ENCODE results near the gene CD81. TPM values are rescaled to one million over a fixed set of nuclear protein-coding genes. Genes with fewer than 3 reads are reported as not detected.

The CD81 gene
- total RNA-seq, 3 donors from 2014 or later (not counting 1 experiment from before 2014, with no cell fraction given), result 263 to 292 (median 263) TPM

DNA sequence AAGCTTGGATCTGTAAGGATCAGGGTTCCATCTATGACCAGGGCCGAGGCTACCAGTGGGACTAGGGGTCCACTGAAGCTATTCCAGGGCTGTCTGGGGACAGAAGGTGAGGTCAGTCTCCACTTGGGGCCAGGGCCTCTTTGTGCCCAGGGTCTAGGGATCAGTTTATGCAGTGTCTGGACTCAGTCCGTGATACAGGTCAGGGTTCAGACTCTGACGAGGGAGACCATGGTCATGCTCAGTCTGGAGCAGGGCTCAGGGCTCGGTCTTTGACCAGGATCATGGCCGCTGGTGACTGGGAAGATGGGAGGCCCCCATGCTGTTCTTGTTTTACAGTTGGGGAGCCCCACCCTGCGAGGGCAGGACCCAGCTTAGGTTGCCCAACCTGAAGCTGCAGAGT is 35.2 kb downstream of the CD81 start:
- Histone ChIP-seq H3K27me3 (ENCODE audit: control insufficient read depth, insufficient read depth, low read length) (no peaks in the 10 kb centered on the region), H3K36me3 (ENCODE audit: control insufficient read depth, insufficient read depth, low read length) (no peaks in the 10 kb centered on the region), H3K4me3 (ENCODE audit: low read length) (no peak overlapping the region), H3K27ac (ENCODE audit: low read length) (no peak overlapping the region), H3K9me3 (ENCODE audit: control insufficient read depth, insufficient read depth, low read length) (no peaks in the 10 kb centered on the region), H3K4me1 (ENCODE audit: control insufficient read depth, insufficient read depth, low read length) (no peaks in the 10 kb centered on the region)
- Mint-ChIP-seq H3K4me1 (no peaks in the 10 kb centered on the region), H3K27me3 (ENCODE audit: low read depth in 2 of 2) (no peaks in the 10 kb centered on the region), H3K36me3 (no peaks in the 10 kb centered on the region), H3K9me3 (no peaks in the 10 kb centered on the region), H3K4me3 (no peak overlapping the region), H3K27ac (no peak overlapping the region)
- TF ChIP-seq CTCF (IDR thresholded peaks at IDR 0.05), result no peak
- intact Hi-C loops (cut with micrococcal nuclease), result no loop called here
- 89% methylated on average over 6 of the region's 6 CpGs for WGBS (ENCODE audit: insufficient coverage)
- DNase-seq (no peak), ATAC-seq (no peak)

- Histone ChIP-seq H3K36me3 (ENCODE audit: control insufficient read depth, insufficient read depth, low read length) (no peaks in the 10 kb centered on the region), H3K9me3 (ENCODE audit: control insufficient read depth, insufficient read depth, low read length) (no peaks in the 10 kb centered on the region), H3K27me3 (ENCODE audit: control insufficient read depth, insufficient read depth, low read length) (no peaks in the 10 kb centered on the region), H3K27ac (ENCODE audit: low read length) (no peak overlapping the region), H3K4me1 (ENCODE audit: control insufficient read depth, insufficient read depth, low read length) (no peaks in the 10 kb centered on the region), H3K4me3 (ENCODE audit: low read length) (no peak overlapping the region)
- no peaks in the 10 kb centered on the region for H3K9me3 Mint-ChIP-seq
- TF ChIP-seq CTCF (IDR thresholded peaks at IDR 0.05), result no peak
- H3K4me1 Mint-ChIP-seq, result no peaks in the 10 kb centered on the region
- intact Hi-C loops (cut with micrococcal nuclease), result no loop called here
- H3K4me3 Mint-ChIP-seq, result no peak overlapping the region
- H3K36me3 Mint-ChIP-seq, result no peaks in the 10 kb centered on the region
- 88% methylated on average over 43 of the region's 43 CpGs for WGBS (ENCODE audit: insufficient coverage)
- DNase-seq, result no peak
- H3K27me3 Mint-ChIP-seq (ENCODE audit: low read depth in 2 of 2), result no peaks in the 10 kb centered on the region
- no peak overlapping the region for H3K27ac Mint-ChIP-seq
- no peak for ATAC-seq
Measured at GRCh38 chr11:2413742-2414579, 36.9 kb downstream of the CD81 start.

DNA sequence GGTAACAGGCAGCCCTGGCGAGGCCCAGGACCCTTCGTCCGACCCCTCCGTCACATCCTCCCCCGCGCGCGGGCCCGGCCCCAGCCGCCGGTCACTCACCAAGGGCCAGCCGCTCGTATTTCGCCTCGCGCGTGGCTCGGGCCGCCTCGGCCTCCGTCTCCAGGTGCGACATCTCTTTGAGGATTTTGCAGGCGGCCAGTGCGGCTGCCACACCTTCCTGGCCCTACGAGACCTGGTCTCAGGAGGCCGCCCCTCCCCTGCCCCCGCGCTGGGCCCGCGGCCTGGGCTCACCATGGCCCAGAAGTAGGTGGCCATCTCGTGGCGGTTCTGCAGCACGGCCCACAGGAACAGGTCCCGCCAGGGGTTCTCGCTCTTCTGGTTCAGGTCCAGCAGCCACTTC is 37.5 kb downstream of the CD81 start:
- H3K9me3 Mint-ChIP-seq, result no peaks in the 10 kb centered on the region
- H3K4me1 ChIP-seq (ENCODE audit: control insufficient read depth, insufficient read depth, low read length), result peaks cover 2% of the 10 kb centered on the region
- H3K27ac ChIP-seq (ENCODE audit: low read length), result no peak overlapping the region
- H3K36me3 Mint-ChIP-seq, result no peaks in the 10 kb centered on the region
- no peak overlapping the region for H3K4me3 ChIP-seq (ENCODE audit: low read length)
- ATAC-seq (no peak), DNase-seq (no peak)
- WGBS (ENCODE audit: insufficient coverage), result 92% methylated on average over 35 of the region's 35 CpGs
- intact Hi-C loops (cut with micrococcal nuclease), result no loop called here
- H3K9me3 ChIP-seq (ENCODE audit: control insufficient read depth, insufficient read depth, low read length), result no peaks in the 10 kb centered on the region
- H3K27ac Mint-ChIP-seq, result no peak overlapping the region
- TF ChIP-seq CTCF (IDR thresholded peaks at IDR 0.05), result no peak
- H3K4me3 Mint-ChIP-seq, result no peak overlapping the region
- no peaks in the 10 kb centered on the region for H3K27me3 ChIP-seq (ENCODE audit: control insufficient read depth, insufficient read depth, low read length)
- no peaks in the 10 kb centered on the region for H3K36me3 ChIP-seq (ENCODE audit: control insufficient read depth, insufficient read depth, low read length)
- no peaks in the 10 kb centered on the region for H3K27me3 Mint-ChIP-seq (ENCODE audit: low read depth in 2 of 2)
- peaks cover 0 to under 1% of the 10 kb centered on the region in 2 donors for H3K4me1 Mint-ChIP-seq

- H3K4me3 Mint-ChIP-seq, result no peak overlapping the region
- Histone ChIP-seq H3K9me3 (ENCODE audit: control insufficient read depth, insufficient read depth, low read length) (no peaks in the 10 kb centered on the region), H3K36me3 (ENCODE audit: control insufficient read depth, insufficient read depth, low read length) (no peaks in the 10 kb centered on the region), H3K27me3 (ENCODE audit: control insufficient read depth, insufficient read depth, low read length) (no peaks in the 10 kb centered on the region), H3K4me3 (ENCODE audit: low read length) (no peak overlapping the region), H3K27ac (ENCODE audit: low read length) (no peak overlapping the region), H3K4me1 (ENCODE audit: control insufficient read depth, insufficient read depth, low read length) (peaks cover 8% of the 10 kb centered on the region)
- intact Hi-C loops (cut with micrococcal nuclease), result no loop called here
- TF ChIP-seq CTCF (IDR thresholded peaks at IDR 0.05), result no peak
- DNase-seq, result no peak
- H3K27ac Mint-ChIP-seq, result no peak overlapping the region
- WGBS (ENCODE audit: insufficient coverage), result 93% methylated on average over 28 of the region's 28 CpGs
- no peak for ATAC-seq
- H3K27me3 Mint-ChIP-seq (ENCODE audit: low read depth in 2 of 2), result no peaks in the 10 kb centered on the region
- H3K36me3 Mint-ChIP-seq, result no peaks in the 10 kb centered on the region
- H3K9me3 Mint-ChIP-seq, result no peaks in the 10 kb centered on the region
- H3K4me1 Mint-ChIP-seq, result peaks cover 0 to 5% of the 10 kb centered on the region in 2 donors
Measured at GRCh38 chr11:2415171-2415570, 38.1 kb downstream of the CD81 start.

Data from natural killer cell (primary cell).